GM21737 (cell line): Measurements from ENCODE around the gene ADIPOR2.
"Not testable (repeated sequence)": the region's sequence is repeated elsewhere in the genome, so short reads cannot be mapped to it uniquely, and the experiment has no call there.

Experiments used
- ATAC-seq: cut with Tn5 transposase; IDR thresholded peaks from one replicate; pipeline ENCODE4 v1.9.1; 2021; ENCODE audit warnings: mild to moderate bottlenecking, moderate library complexity; ENCODE audit not compliant: unreplicated experiment

ADIPOR2 gene

GRCh38 chr12:1731019-1731687, 40.3 kb downstream of the ADIPOR2 start:
- no peak for ATAC-seq

- not testable (repeated sequence) for ATAC-seq
Observed at GRCh38 chr12:1731688-1732078, 40.8 kb downstream of the ADIPOR2 start.

GRCh38 chr12:1732914-1733313, 42.0 kb downstream of the ADIPOR2 start:
- no peak for ATAC-seq

- ATAC-seq = not testable (repeated sequence)
Observed at GRCh38 chr12:1733712-1734111, 42.8 kb downstream of the ADIPOR2 start.

- ATAC-seq = no peak
Observed at GRCh38 chr12:1737652-1738286, 46.9 kb downstream of the ADIPOR2 start.

- ATAC-seq = no peak
Observed at GRCh38 chr12:1738446-1738845, 47.6 kb downstream of the ADIPOR2 start.

GRCh38 chr12:1739368-1739767, 48.5 kb downstream of the ADIPOR2 start:
- ATAC-seq = no peak

GRCh38 chr12:1740161-1740948, 49.5 kb downstream of the ADIPOR2 start:
- ATAC-seq = no peak

- no peak for ATAC-seq
Observed at GRCh38 chr12:1741154-1741949, 50.5 kb downstream of the ADIPOR2 start.

GRCh38 chr12:1744932-1745331, 54.1 kb downstream of the ADIPOR2 start:
- ATAC-seq = no peak

GRCh38 chr12:1747609-1748008, 56.7 kb downstream of the ADIPOR2 start:
- ATAC-seq = no peak

GRCh38 chr12:1749019-1749418, 58.1 kb downstream of the ADIPOR2 start:
- no peak for ATAC-seq

- ATAC-seq = no peak
Observed at GRCh38 chr12:1750300-1750699, 59.4 kb downstream of the ADIPOR2 start.

GRCh38 chr12:1758376-1758775, 67.5 kb downstream of the ADIPOR2 start:
- ATAC-seq = no peak

- no peak for ATAC-seq
Observed at GRCh38 chr12:1758887-1759286, 68.0 kb downstream of the ADIPOR2 start.

GRCh38 chr12:1760566-1761382, 69.9 kb downstream of the ADIPOR2 start:
- no peak for ATAC-seq

- ATAC-seq = no peak
Observed at GRCh38 chr12:1761857-1762256, 71.0 kb downstream of the ADIPOR2 start.

GRCh38 chr12:1763153-1763552, 72.3 kb downstream of the ADIPOR2 start:
- ATAC-seq = no peak

- ATAC-seq = no peak
Observed at GRCh38 chr12:1766110-1766509, 75.2 kb downstream of the ADIPOR2 start.

- ATAC-seq = no peak
Observed at GRCh38 chr12:1767407-1768090, 76.7 kb downstream of the ADIPOR2 start.
